SK-N-MC (cell line): ENCODE results near the gene ZMIZ1.

ENCODE experiments used
- DNase-seq: peaks from one replicate; pipeline ENCODE4 v3.0.0-alpha.2; 2011; ENCODE audit warnings: low read depth, low spot score
- H3K27ac ChIP-seq: fragments of 200-600 bp; sonication (generic); 2 replicates; pipeline ENCODE4 v1.5.1; 2016; ENCODE audit warnings: mixed run types
- H3K36me3 ChIP-seq: fragments of 200-600 bp; sonication (generic); 2 replicates; pipeline ENCODE4 v1.6.1; 2017; ENCODE audit warnings: antibody characterized with exemption, low read length, mixed read lengths; ENCODE audit not compliant: insufficient read depth
- H3K4me3 ChIP-seq: fragments of 200-600 bp; sonication (generic); 2 replicates; pipeline ENCODE4 v1.5.1; 2016
- H3K9ac ChIP-seq: fragments of 200-600 bp; sonication (generic); 2 replicates; pipeline ENCODE4 v1.8.0; 2017; ENCODE audit warnings: mixed run types, mixed read lengths; ENCODE audit not compliant: insufficient read length
- H3K9me3 ChIP-seq: fragments of 200-600 bp; sonication (generic); 2 replicates; pipeline ENCODE4 v1.6.1; 2017; ENCODE audit warnings: low read depth, mild to moderate bottlenecking, antibody characterized with exemption, low read length, moderate library complexity, mixed read lengths
- EZH2 ChIP-seq: fragments of 200-600 bp; sonication (generic); IDR thresholded peaks from one replicate; pipeline ENCODE4 v1.6.1; 2017; ENCODE audit warnings: antibody characterized with exemption
- FOXP2 ChIP-seq: optimal IDR thresholded peaks from 2 replicates; pipeline ENCODE3; 2011; ENCODE audit warnings: mild to moderate bottlenecking, moderate library complexity; ENCODE audit not compliant: insufficient read depth; ENCODE audit errors: extremely low read length, control extremely low read depth
- POLR2AphosphoS5 ChIP-seq: IDR thresholded peaks from 2 replicates; pipeline ENCODE4 v1.6.1; 2012; ENCODE audit warnings: mild to moderate bottlenecking, low read depth, low read length, borderline replicate concordance

The ZMIZ1 gene

DNA sequence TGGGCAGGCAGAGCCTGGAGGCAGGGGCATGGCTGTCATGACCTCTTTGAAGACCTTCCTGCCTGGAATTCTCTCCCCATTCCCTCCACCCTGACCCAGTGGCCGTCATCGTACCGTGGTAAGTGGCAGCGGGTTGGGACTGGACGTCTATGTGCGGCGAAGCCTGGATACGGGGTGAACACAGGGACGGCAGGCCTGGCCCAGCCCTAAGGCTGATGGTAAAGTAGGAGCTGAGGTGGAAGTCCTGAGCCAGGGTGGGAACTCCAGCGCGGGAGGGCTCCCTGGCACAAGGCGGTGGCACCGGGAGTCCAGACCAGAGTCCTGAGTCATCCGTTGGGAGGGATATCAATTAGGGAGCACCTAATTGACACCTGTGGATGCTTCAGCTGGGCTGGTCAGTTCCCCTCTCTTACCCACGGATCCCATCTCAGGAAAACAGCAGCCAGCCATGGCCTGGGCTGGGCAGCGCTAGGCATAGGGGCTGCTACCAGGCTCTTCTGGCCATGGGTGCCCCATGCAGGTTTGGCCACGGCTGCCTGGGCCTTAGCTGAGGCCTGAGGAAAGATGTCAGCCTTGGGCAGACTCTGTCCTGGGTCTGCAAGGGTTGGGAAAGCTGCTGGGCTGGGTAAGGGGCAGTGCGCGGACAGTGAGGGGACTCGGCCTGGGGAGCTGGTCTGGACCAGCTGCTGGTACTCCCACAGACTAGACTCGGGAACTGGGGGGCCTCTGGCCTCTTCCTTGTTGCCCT lies 281.8 kb downstream of the ZMIZ1 start:
- Histone ChIP-seq H3K9me3 (no peaks in the 10 kb centered on the region), H3K4me3 (no peak overlapping the region), H3K36me3 (peaks cover 58% of the 10 kb centered on the region; the same call in 1 of the 2 replicates), H3K27ac (no peak overlapping the region), H3K9ac (no peak overlapping the region)
- TF ChIP-seq POLR2AphosphoS5 (no peak), FOXP2 (no peak), EZH2 (no peak)
- DNase-seq, result no peak

DNA sequence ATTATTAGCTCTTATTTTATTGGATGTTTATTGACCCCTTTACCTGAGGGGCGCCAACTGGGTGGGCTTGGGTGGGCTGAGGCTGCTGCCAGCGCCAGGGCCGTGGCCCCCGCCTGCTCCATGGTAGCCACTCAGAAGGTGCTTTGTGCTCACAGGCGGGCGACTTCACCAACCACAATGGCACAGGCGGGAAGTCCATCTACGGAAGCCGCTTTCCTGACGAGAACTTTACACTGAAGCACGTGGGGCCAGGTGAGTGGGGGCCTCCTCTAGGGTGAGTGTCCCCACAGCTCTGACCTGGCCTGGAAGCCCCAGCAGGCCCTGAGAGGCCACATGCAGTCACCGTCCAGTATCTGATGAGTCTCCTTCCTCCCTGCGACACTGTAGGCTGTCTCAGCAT lies 282.6 kb downstream of the ZMIZ1 start:
- no peak for DNase-seq
- peaks cover 58% of the 10 kb centered on the region; the same call in 1 of the 2 replicates for H3K36me3 ChIP-seq
- H3K9ac ChIP-seq, result no peak overlapping the region
- H3K4me3 ChIP-seq, result no peak overlapping the region
- H3K9me3 ChIP-seq, result no peaks in the 10 kb centered on the region
- H3K27ac ChIP-seq, result no peak overlapping the region
- TF ChIP-seq POLR2AphosphoS5 (no peak), FOXP2 (no peak), EZH2 (no peak)

GRCh38 chr10:79352035-79352877 lies 283.5 kb downstream of the ZMIZ1 start:
- no peaks in the 10 kb centered on the region for H3K9me3 ChIP-seq
- peaks cover 58% of the 10 kb centered on the region; the same call in 1 of the 2 replicates for H3K36me3 ChIP-seq
- no peak overlapping the region for H3K4me3 ChIP-seq
- TF ChIP-seq EZH2, result no peak
- no peak for TF ChIP-seq FOXP2
- TF ChIP-seq POLR2AphosphoS5, result no peak
- no peak overlapping the region for H3K27ac ChIP-seq
- no peak for DNase-seq
- no peak overlapping the region for H3K9ac ChIP-seq

DNA sequence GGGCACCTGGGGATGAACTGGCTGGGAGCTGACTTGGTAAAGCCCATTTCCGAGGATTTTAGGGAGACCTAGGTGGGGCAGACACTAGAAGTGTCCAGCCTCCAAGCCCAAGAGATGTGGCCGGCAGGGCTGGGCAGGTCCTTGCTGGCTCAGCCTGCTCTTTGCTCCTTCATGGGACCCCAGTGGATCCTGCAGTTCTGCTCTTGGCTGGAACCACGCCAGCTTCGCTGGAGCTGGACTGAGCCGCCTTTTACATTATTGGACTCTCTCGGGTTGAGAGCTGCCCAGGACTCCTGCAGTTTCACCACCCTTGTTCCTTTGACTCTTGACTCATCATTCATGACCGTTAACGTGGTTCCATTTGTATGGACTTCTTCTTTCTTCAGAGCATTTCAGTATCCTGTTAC lies 284.2 kb downstream of the ZMIZ1 start:
- Histone ChIP-seq H3K36me3 (peaks cover 58% of the 10 kb centered on the region; the same call in 1 of the 2 replicates), H3K9ac (no peak overlapping the region), H3K27ac (no peak overlapping the region), H3K4me3 (no peak overlapping the region), H3K9me3 (no peaks in the 10 kb centered on the region)
- DNase-seq, result no peak
- TF ChIP-seq POLR2AphosphoS5, result no peak

DNA sequence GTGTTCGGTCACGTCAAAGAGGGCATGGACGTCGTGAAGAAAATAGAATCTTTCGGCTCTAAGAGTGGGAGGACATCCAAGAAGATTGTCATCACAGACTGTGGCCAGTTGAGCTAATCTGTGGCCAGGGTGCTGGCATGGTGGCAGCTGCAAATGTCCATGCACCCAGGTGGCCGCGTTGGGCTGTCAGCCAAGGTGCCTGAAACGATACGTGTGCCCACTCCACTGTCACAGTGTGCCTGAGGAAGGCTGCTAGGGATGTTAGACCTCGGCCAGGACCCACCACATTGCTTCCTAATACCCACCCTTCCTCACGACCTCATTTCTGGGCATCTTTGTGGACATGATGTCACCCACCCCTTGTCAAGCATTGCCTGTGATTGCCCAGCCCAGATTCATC lies 285.0 kb downstream of the ZMIZ1 start:
- DNase-seq, result no peak
- Histone ChIP-seq H3K36me3 (peaks cover 58% of the 10 kb centered on the region; the same call in 1 of the 2 replicates), H3K4me3 (no peak overlapping the region), H3K27ac (no peak overlapping the region), H3K9me3 (no peaks in the 10 kb centered on the region), H3K9ac (no peak overlapping the region)
- TF ChIP-seq FOXP2 (no peak), EZH2 (no peak), POLR2AphosphoS5 (no peak)

DNA sequence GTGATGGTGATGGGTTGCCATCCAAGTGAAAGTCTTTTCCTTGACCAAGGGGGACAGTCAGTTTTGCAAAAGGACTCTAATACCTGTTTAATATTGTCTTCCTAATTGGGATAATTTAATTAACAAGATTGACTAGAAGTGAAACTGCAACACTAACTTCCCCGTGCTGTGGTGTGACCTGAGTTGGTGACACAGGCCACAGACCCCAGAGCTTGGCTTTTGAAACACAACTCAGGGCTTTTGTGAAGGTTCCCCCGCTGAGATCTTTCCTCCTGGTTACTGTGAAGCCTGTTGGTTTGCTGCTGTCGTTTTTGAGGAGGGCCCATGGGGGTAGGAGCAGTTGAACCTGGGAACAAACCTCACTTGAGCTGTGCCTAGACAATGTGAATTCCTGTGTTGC lies 285.4 kb downstream of the ZMIZ1 start:
- Histone ChIP-seq H3K27ac (no peak overlapping the region), H3K9me3 (no peaks in the 10 kb centered on the region), H3K36me3 (peaks cover 55% of the 10 kb centered on the region; the same call in 1 of the 2 replicates), H3K4me3 (no peak overlapping the region), H3K9ac (no peak overlapping the region)
- TF ChIP-seq FOXP2 (no peak), EZH2 (no peak), POLR2AphosphoS5 (no peak)
- DNase-seq, result no peak

- no peak overlapping the region for H3K9ac ChIP-seq
- no peak for TF ChIP-seq EZH2
- no peak for TF ChIP-seq POLR2AphosphoS5
- no peak for TF ChIP-seq FOXP2
- no peak overlapping the region for H3K27ac ChIP-seq
- no peaks in the 10 kb centered on the region for H3K9me3 ChIP-seq
- no peak for DNase-seq
- no peak overlapping the region for H3K4me3 ChIP-seq
- H3K36me3 ChIP-seq, result peaks cover 50% of the 10 kb centered on the region; the same call in 1 of the 2 replicates
Measured at GRCh38 chr10:79354615-79355014, 285.8 kb downstream of the ZMIZ1 start.

- Histone ChIP-seq H3K36me3 (peaks cover 41% of the 10 kb centered on the region; the same call in 1 of the 2 replicates), H3K9ac (no peak overlapping the region), H3K27ac (no peak overlapping the region), H3K9me3 (no peaks in the 10 kb centered on the region), H3K4me3 (no peak overlapping the region)
- TF ChIP-seq FOXP2, result no peak
- no peak for TF ChIP-seq POLR2AphosphoS5
- TF ChIP-seq EZH2, result no peak
- DNase-seq, result no peak
Measured at GRCh38 chr10:79355420-79356017, 286.8 kb downstream of the ZMIZ1 start.

GRCh38 chr10:79356104-79356503 lies 287.3 kb downstream of the ZMIZ1 start:
- DNase-seq, result no peak
- Histone ChIP-seq H3K4me3 (no peak overlapping the region), H3K9me3 (no peaks in the 10 kb centered on the region), H3K36me3 (peaks cover 37% of the 10 kb centered on the region; the same call in 1 of the 2 replicates), H3K27ac (no peak overlapping the region), H3K9ac (no peak overlapping the region)
- no peak for TF ChIP-seq POLR2AphosphoS5
- TF ChIP-seq EZH2, result no peak
- no peak for TF ChIP-seq FOXP2
